CD14-positive monocyte (primary cell): ENCODE data around the gene AKAP14. TPM values are rescaled to one million over a fixed set of nuclear protein-coding genes. Genes with fewer than 3 reads are reported as not detected.

ENCODE experiments used
- DNase-seq, 3 donors: peaks; one replicate each; pipeline ENCODE4 v3.0.0-alpha.2; 2011 to 2022
- H2AFZ ChIP-seq: 2 replicates; pipeline ENCODE4 v1.6.0; 2012; ENCODE audit warnings: mild to moderate bottlenecking, low read depth, low read length, inconsistent platforms; ENCODE audit not compliant: insufficient read depth, poor library complexity, severe bottlenecking
- H3K27ac ChIP-seq, 2 donors: 1 replicate in 1 of 2; 2 replicates in 1 of 2; pipeline ENCODE4 v1.5.1; 2012 to 2013; ENCODE audit warnings: low read length in 2 of 2, control low read depth in 1 of 2, inconsistent platforms in 1 of 2, low read depth in 1 of 2, mild to moderate bottlenecking in 1 of 2
- H3K27me3 ChIP-seq, 2 donors: one replicate each; pipeline versions ENCODE4 v1.6.0 to v1.6.1; 2011 to 2013; ENCODE audit warnings: low read length in 2 of 2; ENCODE audit not compliant: control insufficient read depth in 2 of 2, insufficient read depth in 2 of 2
- H3K36me3 ChIP-seq, 2 donors: replicated peaks in 1 of 2; 1 replicate in 1 of 2; 2 replicates in 1 of 2; pipeline versions ENCODE4 v1.5.1 to v1.6.1; 2012 to 2013; ENCODE audit warnings: low read length in 2 of 2, control low read depth in 1 of 2, inconsistent platforms in 1 of 2, mild to moderate bottlenecking in 1 of 2; ENCODE audit not compliant: insufficient read depth in 2 of 2, control insufficient read depth in 1 of 2
- H3K4me1 ChIP-seq, 2 donors: 1 replicate in 1 of 2; 2 replicates in 1 of 2; pipeline versions ENCODE4 v1.5.1 to v1.6.1; 2012 to 2013; ENCODE audit warnings: low read length in 2 of 2, control low read depth in 1 of 2, inconsistent platforms in 1 of 2, mild to moderate bottlenecking in 1 of 2, moderate library complexity in 1 of 2; ENCODE audit not compliant: insufficient read depth in 2 of 2, control insufficient read depth in 1 of 2
- H3K4me2 ChIP-seq: replicated peaks from 2 replicates; pipeline ENCODE3; 2012; ENCODE audit warnings: low read length, moderate library complexity, mild to moderate bottlenecking; ENCODE audit not compliant: poor library complexity, severe bottlenecking; ENCODE audit errors: extremely low read depth
- H3K4me3 ChIP-seq, 3 experiments: fragments of 200-600 bp in 1 of 3; sonication (generic) in 1 of 3; replicated peaks in 1 of 3; 1 replicate in 2 of 3; 2 replicates in 1 of 3; pipeline ENCODE4 v1.5.1; 2011 to 2013; ENCODE audit warnings: low read length in 3 of 3, mild to moderate bottlenecking in 3 of 3, control low read depth in 2 of 3, low read depth in 2 of 3, inconsistent platforms in 1 of 3, moderate library complexity in 1 of 3
- H3K79me2 ChIP-seq: 2 replicates; pipeline ENCODE4 v1.6.0; 2012; ENCODE audit warnings: mild to moderate bottlenecking, control low read depth, inconsistent platforms, low read length, moderate library complexity; ENCODE audit not compliant: insufficient read depth
- H3K9ac ChIP-seq: 2 replicates; pipeline ENCODE4 v1.6.0; 2017; ENCODE audit warnings: low read length, mild to moderate bottlenecking; ENCODE audit not compliant: insufficient read depth, poor library complexity, severe bottlenecking
- H3K9me3 ChIP-seq, 2 donors: replicated peaks in 1 of 2; 1 replicate in 1 of 2; 2 replicates in 1 of 2; pipeline versions ENCODE4 v1.5.1 to v1.6.1; 2012 to 2013; ENCODE audit warnings: low read length in 2 of 2, control low read depth in 1 of 2; ENCODE audit not compliant: control insufficient read depth in 1 of 2, insufficient read depth in 1 of 2
- H4K20me1 ChIP-seq: 2 replicates; pipeline ENCODE4 v1.6.0; 2012; ENCODE audit warnings: mild to moderate bottlenecking, low read length, control low read depth, moderate library complexity; ENCODE audit not compliant: insufficient read depth
- H3K27ac Mint-ChIP-seq, 7 donors: one replicate each; pipeline ENCODE4 v1.8.0; 2020; ENCODE audit warnings: mild to moderate bottlenecking in 7 of 7, mixed read lengths in 7 of 7, moderate library complexity in 6 of 7, inconsistent platforms in 2 of 7
- H3K27me3 Mint-ChIP-seq, 3 donors: one replicate each; pipeline ENCODE4 v1.8.0; 2021 to 2022; ENCODE audit warnings: low read depth in 3 of 3, mild to moderate bottlenecking in 3 of 3, mixed read lengths in 3 of 3, moderate library complexity in 3 of 3, inconsistent platforms in 1 of 3
- H3K36me3 Mint-ChIP-seq, 2 donors: one replicate each; pipeline ENCODE4 v1.8.0; 2020; ENCODE audit warnings: mixed read lengths in 2 of 2, inconsistent platforms in 1 of 2, mild to moderate bottlenecking in 1 of 2
- H3K4me1 Mint-ChIP-seq: one replicate; pipeline ENCODE4 v1.8.0; 2020; ENCODE audit warnings: mild to moderate bottlenecking, mixed read lengths
- H3K4me3 Mint-ChIP-seq, 2 donors: one replicate each; pipeline ENCODE4 v1.8.0; 2020; ENCODE audit warnings: mild to moderate bottlenecking in 2 of 2, mixed read lengths in 2 of 2, moderate library complexity in 1 of 2
- H3K9me3 Mint-ChIP-seq, 7 donors: one replicate each; pipeline ENCODE4 v1.8.0; 2020 to 2022; ENCODE audit warnings: mixed read lengths in 7 of 7, mild to moderate bottlenecking in 6 of 7, moderate library complexity in 6 of 7, inconsistent platforms in 2 of 7
- WGBS: methylation state at CpG from one replicate; pipeline ENCODE4 v1.1.5; 2013; ENCODE audit warnings: missing lambda C conversion rate; ENCODE audit not compliant: insufficient coverage; 5-methylcytosine and 5-hydroxymethylcytosine counted together
- intact Hi-C, 2 donors: fragments of 100-400 bp; cut with micrococcal nuclease; formaldehyde crosslinking; loops; one replicate each; pipeline versions ENCODE4 v1.15.0 to v1.15.1; 2023
- polyA plus RNA-seq, 3 donors: library from polyadenylated mRNA; depleted of rRNA in 1 of 3; unstranded in 2 of 3; stranded (reverse) in 1 of 3; fragments of 300-500 nt in 2 of 3; fragments of >200 nt in 1 of 3; fragmentation: Illumina TruSeq in 2 of 3; gene quantifications; 1 replicate in 2 of 3; 2 replicates in 1 of 3; pipeline ENCODE4 v1.2.3, GENCODE V29; 2012 to 2021
- TF ChIP-seq, protein P1 (sequence below): fragments of 200-600 bp; IDR thresholded peaks from one replicate; pipeline ENCODE4 v1.8.0; 2022; ENCODE audit warnings: antibody characterized with exemption, mild to moderate bottlenecking

AKAP14 gene
- polyA plus RNA-seq, 3 donors: not detected

DNA sequence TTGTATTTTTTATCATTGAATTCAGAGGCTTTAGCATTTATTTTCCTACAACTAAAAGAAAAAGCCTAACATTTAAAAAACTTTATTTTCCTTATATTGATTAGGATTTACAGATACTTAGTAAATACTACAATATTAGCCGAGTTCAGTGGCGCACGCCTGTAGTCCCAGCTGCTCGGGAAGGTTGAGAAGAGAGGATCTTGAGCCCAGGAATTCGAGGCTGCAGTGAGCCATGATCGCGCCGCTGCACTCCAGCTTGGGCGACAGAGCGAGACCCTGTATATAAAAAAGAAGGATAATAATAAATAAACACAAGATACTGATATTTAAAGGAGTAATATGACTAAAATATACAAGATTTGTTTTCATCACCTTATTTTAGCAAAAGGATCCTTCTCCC lies 42.2 kb upstream of the AKAP14 start:
- WGBS: no CpG with 5 or more reads among the region's 10 CpGs
- intact Hi-C loops: no loop called here

DNA sequence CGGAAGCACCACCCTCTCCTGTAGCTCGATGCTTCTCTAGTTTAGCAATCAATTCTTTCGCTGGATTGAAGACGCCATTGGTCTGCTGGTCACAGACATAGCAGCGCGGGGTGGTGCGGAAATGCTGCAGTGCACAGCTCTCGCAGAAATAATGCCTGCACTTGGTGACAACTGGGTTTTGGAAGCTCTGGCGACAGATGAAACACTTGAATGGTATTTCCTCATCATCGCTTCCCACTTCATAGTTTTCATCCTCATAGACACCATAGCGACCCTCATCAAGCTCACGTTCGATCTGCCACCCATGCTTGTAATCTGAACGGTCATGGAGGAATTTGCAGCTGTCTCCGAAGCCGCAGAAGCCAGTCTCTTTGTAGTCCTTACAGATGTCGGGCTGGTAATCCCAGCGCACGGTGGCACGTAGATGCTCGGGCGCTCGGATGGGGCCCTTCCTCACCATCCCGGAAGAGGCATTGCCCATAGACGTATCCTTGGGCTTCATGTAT lies 25.0 kb upstream of the AKAP14 start:
- peaks cover 9 to 10% of the 10 kb centered on the region in 2 donors for H3K36me3 ChIP-seq
- H3K9me3 Mint-ChIP-seq: peaks cover 0 to 11% (median 0%) of the 10 kb centered on the region in 7 donors
- peak overlapping the region; percentile 90 to 99 for H3K4me3 Mint-ChIP-seq
- H4K20me1 ChIP-seq: no peaks in the 10 kb centered on the region
- peak; percentile 20 to 36 (median 26) for DNase-seq
- peaks cover 0 to under 1% of the 10 kb centered on the region in 2 donors for H3K36me3 Mint-ChIP-seq
- H3K27ac Mint-ChIP-seq: peak overlapping the region; percentile 94 to 99 (median 97)
- H2AFZ ChIP-seq: peak overlapping the region; percentile 77
- TF ChIP-seq, protein P1, sequence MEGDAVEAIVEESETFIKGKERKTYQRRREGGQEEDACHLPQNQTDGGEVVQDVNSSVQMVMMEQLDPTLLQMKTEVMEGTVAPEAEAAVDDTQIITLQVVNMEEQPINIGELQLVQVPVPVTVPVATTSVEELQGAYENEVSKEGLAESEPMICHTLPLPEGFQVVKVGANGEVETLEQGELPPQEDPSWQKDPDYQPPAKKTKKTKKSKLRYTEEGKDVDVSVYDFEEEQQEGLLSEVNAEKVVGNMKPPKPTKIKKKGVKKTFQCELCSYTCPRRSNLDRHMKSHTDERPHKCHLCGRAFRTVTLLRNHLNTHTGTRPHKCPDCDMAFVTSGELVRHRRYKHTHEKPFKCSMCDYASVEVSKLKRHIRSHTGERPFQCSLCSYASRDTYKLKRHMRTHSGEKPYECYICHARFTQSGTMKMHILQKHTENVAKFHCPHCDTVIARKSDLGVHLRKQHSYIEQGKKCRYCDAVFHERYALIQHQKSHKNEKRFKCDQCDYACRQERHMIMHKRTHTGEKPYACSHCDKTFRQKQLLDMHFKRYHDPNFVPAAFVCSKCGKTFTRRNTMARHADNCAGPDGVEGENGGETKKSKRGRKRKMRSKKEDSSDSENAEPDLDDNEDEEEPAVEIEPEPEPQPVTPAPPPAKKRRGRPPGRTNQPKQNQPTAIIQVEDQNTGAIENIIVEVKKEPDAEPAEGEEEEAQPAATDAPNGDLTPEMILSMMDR: no peak
- H3K4me2 ChIP-seq: peak overlapping the region; percentile 82
- peak overlapping the region; percentile 93 to 96 for H3K27ac ChIP-seq
- H3K9ac ChIP-seq: peak overlapping the region; percentile 80
- H3K4me1 Mint-ChIP-seq: peaks cover 21% of the 10 kb centered on the region
- no peaks in the 10 kb centered on the region for H3K27me3 ChIP-seq
- no peaks in the 10 kb centered on the region for H3K9me3 ChIP-seq
- peaks cover 50% of the 10 kb centered on the region for H3K79me2 ChIP-seq
- WGBS: 0% methylated on average over 8 of the region's 25 CpGs
- intact Hi-C loops: loop anchor here in 1 of 2 donors (10.0 kb wide), 1 partner anchor 76 kb away; the partner anchor contains the start of gene RPL39
- H3K4me3 ChIP-seq: peak overlapping the region; percentile 84 to 94 (median 87)
- H3K27me3 Mint-ChIP-seq: peaks cover 0 to 16% (median 0%) of the 10 kb centered on the region in 3 donors
- peaks cover 11 to 21% of the 10 kb centered on the region in 2 donors for H3K4me1 ChIP-seq

More for the DNA sequence above, 42.2 kb upstream of the AKAP14 start:
- Histone ChIP-seq H3K4me3 (peak overlapping the region; percentile 22 to 94 (median 88)), H3K9ac (peak overlapping the region; percentile 41), H3K36me3 (peaks cover 7 to 22% of the 10 kb centered on the region in 2 donors), H3K27ac (no peak overlapping the region), H4K20me1 (no peaks in the 10 kb centered on the region), H3K79me2 (peaks cover 10% of the 10 kb centered on the region), H3K9me3 (no peaks in the 10 kb centered on the region), H2AFZ (peak overlapping the region; percentile 87), H3K4me1 (peaks cover 11 to 16% of the 10 kb centered on the region in 2 donors), H3K4me2 (peak overlapping the region; percentile 80), H3K27me3 (no peaks in the 10 kb centered on the region)
- peak overlapping the region in 4 of 7 donors; percentile 93 to 96 (median 96) for H3K27ac Mint-ChIP-seq
- peaks cover 15 to 24% of the 10 kb centered on the region in 2 donors for H3K36me3 Mint-ChIP-seq
- H3K4me3 Mint-ChIP-seq: peak overlapping the region; percentile 76 to 95
- H3K9me3 Mint-ChIP-seq: peaks cover 0 to 6% (median 0%) of the 10 kb centered on the region in 7 donors
- H3K27me3 Mint-ChIP-seq: peaks cover 0 to 14% (median 0%) of the 10 kb centered on the region in 3 donors
- TF ChIP-seq, protein P1: no peak
- peaks cover 14% of the 10 kb centered on the region for H3K4me1 Mint-ChIP-seq
- no peak for DNase-seq
